ENCODE results near the gene ZNF692.

The ZNF692 gene

DNA sequence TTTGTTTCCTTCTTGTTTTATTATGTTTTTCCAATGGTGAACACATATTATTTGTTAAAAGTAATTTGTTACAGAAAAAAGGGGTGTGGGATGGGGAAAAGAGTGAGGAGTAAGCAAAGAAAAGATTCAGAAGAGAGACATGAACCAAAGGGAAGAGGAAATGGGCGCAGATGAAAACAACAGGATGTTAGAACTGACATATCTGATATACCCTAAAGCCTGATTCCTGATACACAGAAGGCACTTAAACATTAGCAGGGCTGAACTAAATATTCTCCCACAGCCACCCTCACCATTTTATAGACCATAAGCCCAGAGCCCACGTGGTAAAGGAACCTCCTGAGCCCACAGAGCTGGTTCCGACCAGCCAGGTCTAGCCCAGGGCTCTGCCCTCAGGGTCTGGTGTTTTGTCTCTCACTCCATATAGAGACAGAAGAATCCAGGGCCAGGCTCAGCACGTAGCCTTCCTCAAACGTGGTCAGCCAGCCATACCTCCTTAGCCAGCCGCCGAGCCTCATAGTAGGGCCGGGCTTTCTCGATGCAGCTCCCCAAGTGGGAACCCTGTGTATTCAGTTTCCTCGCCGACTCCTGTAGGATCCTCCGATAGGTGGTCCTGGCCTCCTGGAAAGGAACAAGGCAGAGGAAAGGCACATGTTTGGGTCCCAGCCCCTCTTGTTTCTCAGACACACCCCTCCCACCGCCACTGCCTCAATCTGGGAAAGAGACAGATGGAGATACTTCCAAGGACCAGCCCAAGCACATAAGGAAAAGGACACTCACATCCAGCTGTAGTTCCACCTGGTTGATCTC lies 42.6 kb downstream of the ZNF692 start:
- Histone ChIP-seq H3K36me3 (ENCODE audit: control insufficient read depth, insufficient read depth, low read length) (peaks cover 28% of the 10 kb centered on the region), H3K27me3 (ENCODE audit: control insufficient read depth, insufficient read depth, low read length) (no peaks in the 10 kb centered on the region), H3K9me3 (ENCODE audit: control insufficient read depth, insufficient read depth, low read length) (no peaks in the 10 kb centered on the region), H3K4me3 (ENCODE audit: low read length) (no peak overlapping the region), H3K27ac (ENCODE audit: low read length) (no peak overlapping the region), H3K4me1 (ENCODE audit: control insufficient read depth, insufficient read depth, low read length) (peaks cover 2% of the 10 kb centered on the region; the same call in 1 of the 2 replicates)
- DNase-seq (ENCODE audit: low read depth, low spot score) = no peak
- no CpG with 5 or more reads among the region's 13 CpGs for WGBS (ENCODE audit: insufficient coverage, insufficient read length)

- DNase-seq (ENCODE audit: low read depth, low spot score) = no peak
- Histone ChIP-seq H3K4me1 (ENCODE audit: control insufficient read depth, insufficient read depth, low read length) (peaks cover 2% of the 10 kb centered on the region; the same call in 1 of the 2 replicates), H3K4me3 (ENCODE audit: low read length) (no peak overlapping the region), H3K27ac (ENCODE audit: low read length) (no peak overlapping the region), H3K9me3 (ENCODE audit: control insufficient read depth, insufficient read depth, low read length) (no peaks in the 10 kb centered on the region), H3K27me3 (ENCODE audit: control insufficient read depth, insufficient read depth, low read length) (no peaks in the 10 kb centered on the region), H3K36me3 (ENCODE audit: control insufficient read depth, insufficient read depth, low read length) (peaks cover 28% of the 10 kb centered on the region)
- no CpG with 5 or more reads among the region's 10 CpGs for WGBS (ENCODE audit: insufficient coverage, insufficient read length)
Observed at GRCh38 chr1:248815407-248816034, 43.4 kb downstream of the ZNF692 start.

DNA sequence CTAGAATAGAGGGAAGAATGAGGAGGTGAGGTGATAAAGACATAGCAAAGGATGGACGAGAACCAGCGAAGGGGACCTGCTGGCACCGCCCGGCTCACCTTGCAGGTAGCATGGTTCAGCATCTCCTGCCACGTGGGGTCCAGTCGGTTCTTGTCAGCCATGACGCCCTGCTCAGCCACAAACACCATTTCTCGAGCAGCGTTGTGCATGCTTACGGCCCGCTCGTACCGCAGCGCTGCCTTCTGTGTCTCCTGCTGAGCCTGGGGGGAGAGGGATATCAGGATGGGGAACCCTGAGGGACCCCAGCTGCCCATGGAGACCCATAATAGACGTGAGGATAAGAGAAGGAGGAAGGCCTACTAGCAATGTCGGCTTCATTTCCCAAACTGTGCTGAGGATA lies 44.5 kb downstream of the ZNF692 start:
- H3K4me1 ChIP-seq (ENCODE audit: control insufficient read depth, insufficient read depth, low read length) = peaks cover 2% of the 10 kb centered on the region; the same call in 1 of the 2 replicates
- no peak overlapping the region for H3K4me3 ChIP-seq (ENCODE audit: low read length)
- DNase-seq (ENCODE audit: low read depth, low spot score) = no peak
- no peaks in the 10 kb centered on the region for H3K27me3 ChIP-seq (ENCODE audit: control insufficient read depth, insufficient read depth, low read length)
- WGBS (ENCODE audit: insufficient coverage, insufficient read length) = no CpG with 5 or more reads among the region's 16 CpGs
- peaks cover 28% of the 10 kb centered on the region for H3K36me3 ChIP-seq (ENCODE audit: control insufficient read depth, insufficient read depth, low read length)
- no peak overlapping the region for H3K27ac ChIP-seq (ENCODE audit: low read length)
- H3K9me3 ChIP-seq (ENCODE audit: control insufficient read depth, insufficient read depth, low read length) = no peaks in the 10 kb centered on the region

DNA sequence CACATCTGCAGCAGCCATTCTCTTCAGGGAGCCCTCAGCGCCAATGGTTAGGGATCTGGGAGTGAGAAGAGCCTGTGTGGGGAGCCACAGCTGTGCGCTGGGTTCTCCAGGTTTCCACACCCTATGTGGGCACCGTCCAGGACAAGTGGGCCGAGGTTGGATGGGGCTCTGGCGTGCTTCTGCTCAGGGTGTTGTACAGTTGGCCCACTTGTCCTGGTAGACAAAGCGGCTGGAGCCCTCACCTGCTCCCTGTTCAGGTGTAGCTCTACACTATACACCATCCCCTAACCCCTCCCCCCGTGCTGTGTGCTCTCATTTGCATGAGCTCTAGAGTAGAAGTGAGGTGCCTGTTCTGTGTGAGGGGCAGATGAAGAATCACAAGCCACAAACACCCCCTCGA lies 45.3 kb downstream of the ZNF692 start:
- Histone ChIP-seq H3K4me1 (ENCODE audit: control insufficient read depth, insufficient read depth, low read length) (no peaks in the 10 kb centered on the region), H3K9me3 (ENCODE audit: control insufficient read depth, insufficient read depth, low read length) (no peaks in the 10 kb centered on the region), H3K27me3 (ENCODE audit: control insufficient read depth, insufficient read depth, low read length) (no peaks in the 10 kb centered on the region), H3K4me3 (ENCODE audit: low read length) (no peak overlapping the region), H3K36me3 (ENCODE audit: control insufficient read depth, insufficient read depth, low read length) (peaks cover 25% of the 10 kb centered on the region), H3K27ac (ENCODE audit: low read length) (no peak overlapping the region)
- no CpG with 5 or more reads among the region's 8 CpGs for WGBS (ENCODE audit: insufficient coverage, insufficient read length)
- no peak for DNase-seq (ENCODE audit: low read depth, low spot score)

- DNase-seq (ENCODE audit: low read depth, low spot score) = no peak
- Histone ChIP-seq H3K9me3 (ENCODE audit: control insufficient read depth, insufficient read depth, low read length) (no peaks in the 10 kb centered on the region), H3K27ac (ENCODE audit: low read length) (no peak overlapping the region), H3K27me3 (ENCODE audit: control insufficient read depth, insufficient read depth, low read length) (no peaks in the 10 kb centered on the region), H3K4me3 (ENCODE audit: low read length) (no peak overlapping the region), H3K4me1 (ENCODE audit: control insufficient read depth, insufficient read depth, low read length) (no peaks in the 10 kb centered on the region), H3K36me3 (ENCODE audit: control insufficient read depth, insufficient read depth, low read length) (peaks cover 25% of the 10 kb centered on the region)
- no CpG with 5 or more reads among the region's 23 CpGs for WGBS (ENCODE audit: insufficient coverage, insufficient read length)
Observed at GRCh38 chr1:248812736-248813425, 46.0 kb downstream of the ZNF692 start.

GRCh38 chr1:248811514-248812490 lies 47.1 kb downstream of the ZNF692 start:
- WGBS (ENCODE audit: insufficient coverage, insufficient read length) = no CpG with 5 or more reads among the region's 57 CpGs
- peaks cover 25% of the 10 kb centered on the region for H3K36me3 ChIP-seq (ENCODE audit: control insufficient read depth, insufficient read depth, low read length)

GRCh38 chr1:248810727-248811513 lies 48.0 kb downstream of the ZNF692 start:
- Histone ChIP-seq H3K36me3 (ENCODE audit: control insufficient read depth, insufficient read depth, low read length) (peaks cover 22% of the 10 kb centered on the region), H3K27ac (ENCODE audit: low read length) (no peak overlapping the region), H3K27me3 (ENCODE audit: control insufficient read depth, insufficient read depth, low read length) (no peaks in the 10 kb centered on the region), H3K9me3 (ENCODE audit: control insufficient read depth, insufficient read depth, low read length) (no peaks in the 10 kb centered on the region), H3K4me1 (ENCODE audit: control insufficient read depth, insufficient read depth, low read length) (no peaks in the 10 kb centered on the region), H3K4me3 (ENCODE audit: low read length) (no peak overlapping the region)
- no CpG with 5 or more reads among the region's 12 CpGs for WGBS (ENCODE audit: insufficient coverage, insufficient read length)
- DNase-seq (ENCODE audit: low read depth, low spot score) = no peak

More at GRCh38 chr1:248811514-248812490, 47.1 kb downstream of the ZNF692 start:
- Histone ChIP-seq H3K27me3 (ENCODE audit: control insufficient read depth, insufficient read depth, low read length) (no peaks in the 10 kb centered on the region), H3K27ac (ENCODE audit: low read length) (no peak overlapping the region), H3K4me3 (ENCODE audit: low read length) (no peak overlapping the region), H3K9me3 (ENCODE audit: control insufficient read depth, insufficient read depth, low read length) (no peaks in the 10 kb centered on the region), H3K4me1 (ENCODE audit: control insufficient read depth, insufficient read depth, low read length) (no peaks in the 10 kb centered on the region)
- no peak for DNase-seq (ENCODE audit: low read depth, low spot score)

DNA sequence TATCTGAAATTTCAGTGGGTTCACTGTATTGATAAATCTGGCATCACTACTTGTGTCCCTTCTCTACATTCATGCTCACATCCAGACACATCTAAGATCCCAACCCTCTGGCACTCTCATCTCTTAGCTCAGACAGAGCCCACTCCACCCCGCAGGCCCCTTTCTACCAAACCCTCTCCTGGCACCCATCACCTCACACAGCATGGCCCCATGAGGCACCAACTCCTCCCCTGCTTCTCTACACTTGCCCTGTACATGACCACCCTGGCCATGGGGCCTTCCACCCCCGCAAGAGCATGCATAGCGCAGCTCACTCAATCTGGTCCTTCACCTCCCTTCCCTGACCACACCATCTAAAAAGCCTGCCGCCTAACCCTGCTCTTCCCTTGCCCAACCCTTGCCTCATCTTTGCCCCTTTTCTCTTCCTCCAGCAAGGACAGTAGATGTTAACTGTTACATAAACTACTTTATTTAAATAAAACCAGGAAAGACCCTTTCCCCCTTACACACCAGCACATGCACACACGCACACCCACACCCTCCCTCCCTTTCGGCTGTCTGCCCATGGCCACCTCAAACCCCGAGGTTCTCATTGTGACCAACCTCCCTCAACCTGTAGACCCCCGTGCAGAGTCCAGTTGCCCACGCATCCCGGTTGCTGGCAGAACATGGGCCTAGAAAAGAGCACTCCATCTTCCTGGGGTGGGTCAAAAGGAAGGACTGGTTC lies 48.7 kb downstream of the ZNF692 start:
- H3K4me3 ChIP-seq (ENCODE audit: low read length) = no peak overlapping the region
- H3K9me3 ChIP-seq (ENCODE audit: control insufficient read depth, insufficient read depth, low read length) = no peaks in the 10 kb centered on the region
- H3K27me3 ChIP-seq (ENCODE audit: control insufficient read depth, insufficient read depth, low read length) = no peaks in the 10 kb centered on the region
- peaks cover 22% of the 10 kb centered on the region for H3K36me3 ChIP-seq (ENCODE audit: control insufficient read depth, insufficient read depth, low read length)
- no peak overlapping the region for H3K27ac ChIP-seq (ENCODE audit: low read length)
- no CpG with 5 or more reads among the region's 10 CpGs for whole genome bisulfite sequencing (ENCODE audit: insufficient coverage, insufficient read length)
- no peaks in the 10 kb centered on the region for H3K4me1 ChIP-seq (ENCODE audit: control insufficient read depth, insufficient read depth, low read length)
- no peak for DNase-seq (ENCODE audit: low read depth, low spot score)

DNA sequence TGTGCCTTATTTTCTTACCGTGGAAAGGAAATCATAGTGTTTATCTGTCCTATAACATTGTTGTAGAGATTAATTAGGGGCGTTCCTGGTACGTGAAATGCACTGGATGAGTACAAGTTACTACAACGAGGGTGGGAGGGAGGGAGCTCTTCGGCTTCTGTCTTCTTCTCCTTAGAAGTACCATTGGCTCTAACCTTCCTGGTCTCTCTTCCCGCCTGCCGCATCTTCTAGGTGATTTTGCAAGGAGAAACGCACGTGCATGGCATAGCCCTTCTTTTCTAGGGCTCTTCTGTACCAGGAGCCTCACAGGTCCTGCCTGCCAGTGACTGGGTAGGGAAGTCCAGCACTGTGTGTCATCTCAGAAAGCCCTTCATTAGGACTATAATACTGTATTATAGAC lies 50.0 kb downstream of the ZNF692 start:
- no CpG with 5 or more reads among the region's 9 CpGs for WGBS (ENCODE audit: insufficient coverage, insufficient read length)
- H3K4me3 ChIP-seq (ENCODE audit: low read length) = no peak overlapping the region
- H3K4me1 ChIP-seq (ENCODE audit: control insufficient read depth, insufficient read depth, low read length) = no peaks in the 10 kb centered on the region
- no peaks in the 10 kb centered on the region for H3K9me3 ChIP-seq (ENCODE audit: control insufficient read depth, insufficient read depth, low read length)
- no peak for DNase-seq (ENCODE audit: low read depth, low spot score)
- no peaks in the 10 kb centered on the region for H3K27me3 ChIP-seq (ENCODE audit: control insufficient read depth, insufficient read depth, low read length)
- peaks cover 16% of the 10 kb centered on the region for H3K36me3 ChIP-seq (ENCODE audit: control insufficient read depth, insufficient read depth, low read length)
- H3K27ac ChIP-seq (ENCODE audit: low read length) = no peak overlapping the region

All from iPS DF 6.9 (cell line).